GM15510 (cell line): Measurements from ENCODE around the gene TMEM183A.

ENCODE experiments used
- POLR2A ChIP-seq: IDR thresholded peaks from 3 replicates; pipeline ENCODE4 v1.6.1; 2011; ENCODE audit warnings: borderline replicate concordance; ENCODE audit not compliant: insufficient read length; ENCODE audit errors: extremely low read depth

The TMEM183A gene

DNA sequence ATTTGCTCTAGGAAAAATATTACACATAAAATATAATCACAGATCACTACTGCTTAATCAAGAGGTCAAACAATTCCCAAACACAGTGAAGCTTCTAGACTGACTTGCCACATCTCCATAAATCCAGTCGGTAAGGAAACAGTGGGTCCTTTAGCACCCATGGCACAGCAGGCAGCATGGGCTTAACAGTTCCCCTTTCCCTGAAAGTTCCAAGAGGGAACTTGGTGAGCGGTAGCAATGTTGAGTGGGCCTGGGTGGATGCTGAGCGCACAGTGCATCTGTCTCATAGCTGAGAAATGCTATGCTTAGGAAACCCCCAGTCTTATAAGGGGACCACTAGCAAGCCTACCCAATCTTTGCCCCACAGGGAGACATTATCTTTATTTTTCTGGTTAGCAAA is 32.3 kb upstream of the TMEM183A start:
- TF ChIP-seq POLR2A, result no peak

DNA sequence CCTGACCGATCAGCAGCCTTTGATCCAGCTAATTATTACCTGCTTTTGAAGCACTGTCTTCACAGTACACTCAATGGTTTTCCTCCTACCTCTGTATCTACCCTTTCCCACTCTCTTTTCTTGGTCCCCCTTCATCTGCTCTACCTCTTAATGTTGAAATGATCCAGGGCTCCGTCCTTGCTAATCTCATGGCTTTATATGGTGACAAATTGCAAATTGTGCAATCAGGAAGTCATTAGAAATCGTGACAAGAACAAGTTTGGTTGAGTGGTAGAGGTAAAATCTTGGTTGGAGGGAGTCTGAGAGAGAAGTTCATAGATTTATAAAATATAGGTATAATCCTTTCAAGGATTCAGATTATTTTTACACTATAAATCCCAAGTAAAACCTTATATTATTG is 30.5 kb upstream of the TMEM183A start:
- no peak for TF ChIP-seq POLR2A

DNA sequence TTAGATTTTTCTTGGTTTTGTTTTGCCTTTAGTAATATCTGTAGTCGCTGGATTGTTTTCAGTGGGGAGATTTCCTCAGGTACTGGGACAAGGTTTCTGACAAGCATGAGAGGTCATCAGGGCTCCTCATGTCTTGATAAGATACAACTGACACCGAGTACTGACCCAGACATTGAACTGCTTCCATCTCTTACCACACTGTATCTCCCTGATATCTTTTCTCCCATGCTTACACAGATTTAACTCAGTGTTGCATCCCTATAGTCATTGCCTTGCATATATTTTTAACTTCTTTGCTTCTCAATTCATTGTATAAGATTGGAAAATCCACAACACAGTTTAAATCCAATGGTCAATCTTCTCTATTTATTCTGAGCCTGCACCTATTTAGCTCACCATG is 27.7 kb upstream of the TMEM183A start:
- no peak for TF ChIP-seq POLR2A

DNA sequence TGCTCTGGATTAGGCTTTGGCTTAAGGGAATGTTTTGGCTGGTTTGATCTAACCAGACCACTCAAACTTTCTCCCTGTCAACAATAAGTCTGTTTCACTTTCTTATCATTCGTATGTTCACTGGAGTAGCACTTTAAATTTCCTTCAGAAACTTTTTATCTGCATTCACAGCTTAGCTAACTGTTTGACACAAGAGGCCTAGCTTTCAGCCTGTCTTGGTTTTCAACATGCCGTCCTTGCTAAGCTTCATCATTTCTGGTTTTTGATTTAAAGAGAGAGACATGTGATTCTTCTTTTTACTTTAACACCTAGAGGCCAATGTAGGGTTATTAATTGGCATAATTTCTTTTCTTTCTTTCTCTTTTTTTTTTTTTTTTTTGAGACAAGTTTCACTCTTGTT is 25.2 kb upstream of the TMEM183A start:
- TF ChIP-seq POLR2A, result no peak

DNA sequence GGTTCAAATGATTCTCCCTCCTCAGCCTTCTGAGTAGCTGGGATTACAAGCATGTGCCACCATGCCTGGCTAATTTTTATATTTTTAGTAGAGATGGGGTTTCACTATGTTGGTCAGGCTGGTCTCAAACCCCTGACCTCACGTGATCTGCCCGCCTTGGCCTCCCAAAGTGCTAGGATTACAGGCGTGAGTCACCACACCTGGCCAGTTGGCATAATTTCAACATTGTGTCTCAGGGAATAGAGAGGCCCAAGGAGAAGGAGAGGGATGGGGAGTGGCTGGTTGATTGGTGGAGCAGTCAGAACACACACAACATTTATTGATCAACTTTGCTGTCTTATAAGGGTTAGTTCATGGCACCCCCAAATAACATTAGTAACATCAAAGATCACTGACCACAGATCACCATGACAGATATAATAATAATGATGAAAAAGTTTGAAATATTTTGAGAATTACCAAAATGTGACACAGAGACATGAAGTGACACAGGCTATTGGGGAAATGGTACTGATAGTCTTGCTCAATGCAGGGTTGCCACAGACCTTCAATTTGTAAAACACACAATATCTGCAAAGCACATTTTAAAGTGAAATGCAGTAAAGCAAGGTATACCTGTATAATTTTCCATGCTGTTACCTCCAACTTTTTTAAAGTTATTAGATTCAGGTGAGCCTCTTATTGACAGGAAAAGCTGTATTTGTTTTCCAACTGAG is 24.3 kb upstream of the TMEM183A start:
- TF ChIP-seq POLR2A, result no peak

DNA sequence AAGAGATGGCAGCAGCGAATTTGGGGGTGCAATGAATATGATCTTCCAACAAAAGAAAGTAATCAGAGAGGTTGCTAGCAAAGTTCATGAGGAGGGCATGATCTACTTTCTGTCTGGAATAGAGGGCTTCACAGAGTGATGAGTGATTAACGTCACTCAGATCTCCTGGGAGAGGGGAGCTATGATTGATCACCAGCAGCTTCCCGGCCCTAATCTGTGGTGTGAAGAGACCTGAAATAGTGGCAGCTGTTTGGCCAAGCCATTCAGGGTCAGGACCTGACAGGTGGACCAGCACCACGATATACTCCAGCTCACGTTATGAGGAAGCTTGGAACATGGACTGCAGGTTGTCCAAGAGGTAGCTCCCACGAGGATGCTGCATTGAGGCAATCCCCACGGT is 19.9 kb upstream of the TMEM183A start:
- TF ChIP-seq POLR2A, result no peak

DNA sequence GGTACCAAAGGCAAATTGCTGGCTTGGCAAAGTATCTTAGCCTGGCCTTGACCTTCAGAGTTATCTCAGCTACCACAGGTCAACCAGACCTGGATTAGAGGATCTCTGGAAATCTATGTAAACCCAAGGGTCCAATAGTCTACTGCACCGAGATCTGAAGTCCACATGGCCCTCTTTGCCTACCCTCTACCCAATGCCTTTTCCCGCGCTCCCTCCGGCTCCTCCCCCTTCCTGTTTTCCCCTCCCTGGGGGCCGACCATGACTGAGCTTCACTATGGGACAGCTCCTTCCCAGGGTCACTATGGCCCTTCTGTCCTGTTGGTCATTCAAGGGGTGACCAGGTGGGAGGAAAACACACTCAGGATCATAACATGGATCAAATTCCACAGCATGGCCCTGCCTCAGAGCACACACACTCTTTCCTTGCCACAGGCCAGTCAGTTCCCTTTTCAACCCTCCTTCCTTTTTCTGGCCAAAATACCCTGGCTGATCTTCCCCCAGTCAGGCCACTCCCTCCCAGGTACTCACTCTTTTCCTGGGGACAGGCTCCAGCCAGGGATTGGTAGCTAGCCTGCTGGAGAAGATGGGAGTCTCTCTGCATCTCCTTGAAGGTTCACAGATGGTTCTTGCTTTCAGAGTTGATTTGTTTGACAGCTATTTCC is 19.1 kb upstream of the TMEM183A start:
- no peak for TF ChIP-seq POLR2A

DNA sequence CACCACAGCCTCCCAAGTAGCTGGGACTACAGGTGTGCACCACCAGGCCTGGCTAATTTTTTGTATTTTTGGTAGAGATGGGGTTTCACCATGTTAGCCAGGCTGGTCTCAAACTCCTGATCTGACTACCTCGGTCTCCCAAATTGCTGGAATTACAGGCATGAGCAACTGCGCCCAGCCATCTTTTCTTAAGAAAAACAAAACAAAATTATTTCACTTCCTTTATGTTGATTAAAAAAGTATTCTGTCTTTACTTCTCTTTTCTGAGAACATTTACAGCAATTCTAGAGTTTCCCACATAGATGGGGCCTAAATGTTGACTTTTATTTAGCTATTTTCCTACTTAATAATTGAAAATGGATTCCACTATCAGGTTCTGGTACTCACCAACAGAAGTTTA is 17.3 kb upstream of the TMEM183A start:
- no peak for TF ChIP-seq POLR2A

DNA sequence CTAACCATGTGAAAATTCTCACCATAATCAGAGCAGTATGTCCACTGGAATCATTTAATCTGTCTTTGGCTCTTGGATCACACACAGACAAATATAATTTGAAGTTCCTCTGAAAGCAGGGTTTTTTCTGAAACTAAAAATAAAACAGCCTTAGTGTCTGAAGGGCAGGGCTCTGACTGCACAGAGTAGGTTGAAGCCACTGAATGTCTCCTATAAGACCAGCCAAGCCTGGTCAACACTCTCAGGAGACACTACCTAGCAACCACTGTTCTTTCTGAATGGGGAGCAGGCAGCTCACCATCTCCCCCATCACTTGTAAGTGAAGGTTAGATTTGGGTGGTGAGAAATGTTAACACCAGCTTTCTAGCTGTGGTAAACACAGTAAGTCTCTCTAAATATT is 16.1 kb upstream of the TMEM183A start:
- TF ChIP-seq POLR2A, result no peak

DNA sequence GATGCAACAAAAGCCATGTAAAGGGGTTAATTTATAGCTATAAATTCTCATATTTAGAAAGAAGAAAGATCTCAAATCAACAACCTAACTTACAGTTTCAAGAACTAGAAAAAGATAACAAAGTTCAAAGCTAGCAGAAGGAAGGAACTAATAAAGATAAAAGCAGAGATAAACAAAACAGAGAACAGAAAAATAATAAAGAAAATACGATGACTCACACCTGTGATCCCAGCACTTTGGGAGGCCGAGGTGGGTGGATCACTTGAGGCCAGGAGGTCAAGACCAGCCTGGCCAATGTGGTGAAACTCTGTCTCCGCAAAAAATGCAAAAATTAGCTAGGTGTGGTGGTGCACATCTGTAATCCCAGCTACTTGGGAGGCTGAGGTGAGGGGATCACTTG is 12.4 kb upstream of the TMEM183A start:
- no peak for TF ChIP-seq POLR2A

DNA sequence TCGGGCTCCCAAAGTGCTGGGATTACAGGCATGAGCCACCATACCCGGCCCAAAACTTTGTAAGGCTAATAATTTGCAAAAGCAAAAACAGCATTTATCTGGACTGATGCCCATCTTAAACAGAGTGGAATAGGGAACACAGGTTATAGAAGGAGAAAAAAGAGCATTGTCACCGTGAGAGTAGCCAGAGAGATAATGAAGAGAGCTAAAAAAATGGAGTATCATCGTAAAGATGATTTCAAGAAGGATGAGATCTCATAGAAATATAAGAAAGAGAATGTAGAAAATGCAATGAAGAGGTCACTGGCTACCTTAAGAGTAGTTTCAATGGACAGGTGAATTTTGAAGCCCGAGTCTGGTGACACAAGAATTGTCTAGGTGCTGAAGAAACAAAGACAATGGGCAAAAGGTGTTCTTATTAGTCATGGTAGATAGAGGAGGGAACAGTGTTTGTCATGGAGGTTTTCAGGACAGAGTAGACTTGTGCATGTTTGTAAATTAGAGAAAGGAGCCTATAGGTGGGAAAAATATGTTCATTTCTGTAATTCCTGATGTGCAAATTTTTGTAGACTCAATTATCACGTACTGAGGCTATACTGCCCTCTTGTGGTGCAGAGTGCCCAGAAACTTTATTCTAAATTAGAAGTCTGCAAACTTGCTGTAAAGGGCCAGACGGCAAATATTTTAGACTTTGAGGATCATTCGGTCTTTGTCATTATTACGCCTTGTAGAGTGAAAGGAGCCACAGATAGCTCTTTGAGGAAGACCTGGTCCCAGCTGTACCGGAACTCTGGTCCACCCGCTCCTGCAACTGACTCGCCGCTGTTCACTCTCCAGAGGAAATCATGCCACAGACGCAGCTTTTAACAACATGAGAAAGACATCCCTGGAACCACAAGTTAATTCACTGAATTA is 8.1 kb upstream of the TMEM183A start:
- TF ChIP-seq POLR2A, result no peak

DNA sequence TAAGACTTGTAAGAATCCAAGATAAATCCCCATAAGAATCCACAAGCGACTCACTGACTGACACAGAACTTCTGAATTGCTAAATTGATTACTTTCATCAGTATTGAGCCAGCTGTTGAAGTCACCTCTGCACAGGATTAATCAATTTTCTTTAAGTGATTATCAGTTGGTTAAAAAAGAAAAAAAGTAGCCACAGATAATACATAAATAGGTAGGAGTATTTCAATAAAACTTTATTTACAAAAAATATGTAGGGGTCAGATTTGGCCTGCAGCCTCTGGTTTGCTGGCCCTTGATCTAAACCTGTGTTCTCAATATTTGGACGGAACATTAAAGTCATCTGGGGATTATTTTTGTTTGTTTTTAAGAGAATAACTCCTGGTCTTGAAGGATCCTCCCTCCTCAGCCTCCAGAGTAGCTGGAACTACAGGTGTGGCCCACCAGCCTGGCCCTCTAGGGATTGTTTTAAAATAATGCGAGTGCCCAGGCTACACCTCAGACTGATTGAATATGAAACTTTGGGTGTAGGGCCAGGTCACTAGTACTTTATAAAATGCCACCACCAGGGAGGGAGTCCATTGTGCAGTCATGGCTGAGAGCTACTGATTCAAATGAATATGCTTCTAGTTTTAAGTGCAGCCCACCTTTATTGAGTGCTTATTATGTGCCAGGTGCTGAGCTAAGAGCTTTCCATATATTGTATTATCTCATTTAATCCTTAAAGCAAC is 6.8 kb upstream of the TMEM183A start:
- no peak for TF ChIP-seq POLR2A

DNA sequence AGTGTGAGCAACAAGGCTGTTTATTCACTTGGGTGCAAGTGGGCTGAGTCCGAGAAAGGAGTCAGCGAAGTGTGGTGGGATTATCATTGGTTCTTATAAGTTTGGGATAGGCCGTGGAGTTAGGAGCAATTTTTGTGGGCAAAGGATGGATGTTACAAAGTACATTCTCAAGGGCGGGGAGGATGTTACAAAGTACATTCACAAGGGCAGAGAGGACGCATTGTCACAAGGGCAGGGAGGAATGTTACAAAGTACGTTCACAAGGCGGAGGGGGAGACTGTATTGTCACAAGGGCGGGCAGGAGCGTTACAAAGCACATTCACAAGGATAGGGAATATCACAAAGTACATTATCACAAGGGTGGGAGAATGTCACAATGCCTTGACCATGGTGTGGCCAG is 5.2 kb upstream of the TMEM183A start:
- TF ChIP-seq POLR2A, result no peak

DNA sequence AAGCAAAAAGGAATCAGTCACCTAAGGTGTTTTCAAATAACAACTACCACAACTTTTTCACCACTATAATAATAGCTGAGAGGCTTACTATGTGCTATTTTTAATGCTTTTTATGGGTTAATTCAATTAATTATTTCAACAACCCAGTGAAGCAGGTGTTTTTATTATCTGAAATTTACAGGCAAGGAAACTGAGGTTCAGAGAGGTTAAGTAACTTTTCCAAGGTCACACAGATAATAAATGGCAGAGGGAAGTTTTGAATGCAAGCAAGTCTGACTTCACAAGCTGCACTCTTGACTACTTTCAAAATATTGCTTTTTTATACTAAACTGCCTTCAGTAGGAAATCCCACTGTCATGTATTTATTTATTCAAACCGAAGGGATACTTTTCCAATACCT is 4.2 kb upstream of the TMEM183A start:
- no peak for TF ChIP-seq POLR2A

DNA sequence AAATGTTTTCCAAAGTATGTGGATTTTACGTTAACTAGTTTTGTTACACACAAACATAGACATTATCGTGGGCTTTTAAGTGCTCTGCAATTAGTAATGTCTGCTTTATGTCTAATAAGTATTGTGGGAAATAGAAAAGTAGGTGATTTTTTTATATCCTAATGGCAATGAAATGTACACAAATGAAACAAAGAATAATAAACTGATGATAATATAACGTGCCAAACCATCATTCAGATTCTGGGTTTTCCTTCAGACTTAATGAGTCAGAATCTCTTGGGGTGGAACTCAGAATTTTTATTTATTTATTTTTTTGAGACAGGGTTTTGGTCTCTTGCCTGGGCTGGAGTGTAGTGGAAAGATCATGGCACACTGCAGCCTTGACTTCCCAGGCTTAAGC is 2.0 kb downstream of the TMEM183A start:
- no peak for TF ChIP-seq POLR2A

DNA sequence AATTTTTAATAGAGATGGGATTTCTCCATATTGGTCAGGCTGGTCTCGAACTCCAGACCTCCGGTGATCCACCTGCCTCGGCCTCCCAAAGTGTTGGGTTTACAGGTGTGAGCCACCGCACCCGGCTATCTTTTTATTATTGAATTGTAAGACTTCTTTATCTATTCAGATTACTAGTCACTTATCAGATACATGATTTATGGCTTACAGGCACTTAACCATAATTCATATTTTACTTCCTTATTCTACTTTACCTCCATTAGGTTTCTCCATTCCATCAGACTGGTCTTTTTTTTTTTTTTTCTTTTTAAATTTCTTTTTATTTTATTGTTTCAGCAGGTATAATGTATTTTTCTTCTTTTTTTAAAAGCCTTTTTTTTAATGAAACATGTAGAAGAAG is 4.4 kb downstream of the TMEM183A start:
- no peak for TF ChIP-seq POLR2A

DNA sequence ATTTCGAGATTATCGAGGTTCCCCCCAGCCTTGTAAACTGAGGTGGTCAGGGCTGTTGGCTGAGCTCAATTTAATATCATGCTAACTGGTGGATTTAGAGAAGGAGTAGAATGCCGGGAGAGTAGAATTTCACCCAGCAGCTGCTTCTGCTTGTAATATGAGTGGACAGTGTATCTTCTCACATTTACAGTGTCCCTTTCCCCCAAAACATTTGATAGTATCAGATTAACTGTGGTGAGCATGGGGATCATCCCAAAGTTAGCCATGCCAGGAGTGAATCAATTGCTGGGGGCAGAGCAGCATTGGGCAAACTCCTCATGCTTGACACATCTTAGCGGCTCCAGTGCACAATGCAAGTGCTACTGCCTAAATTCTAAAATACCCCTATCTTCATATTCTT is 9.9 kb downstream of the TMEM183A start:
- no peak for TF ChIP-seq POLR2A
